Tibial nerve (tissue), 4 donors: ENCODE measurements around the gene BAIAP2.
A peak's percentile ranks its signal among the peaks of the same experiment; 100 is the strongest.

Source experiments
- EP300 ChIP-seq, 2 donors: sonication (generic); formaldehyde crosslinking; IDR thresholded peaks; one replicate each; pipeline ENCODE4 v1.6.1; 2017; ENCODE audit warnings: antibody characterized with exemption in 2 of 2, mild to moderate bottlenecking in 1 of 2
- TF ChIP-seq, protein P1 (sequence below), 5 experiments: fragments of 200-600 bp in 3 of 5; fragments of 450-650 bp in 2 of 5; sonication (generic) in 3 of 5; IDR thresholded peaks; one replicate each; pipeline ENCODE4 v1.5.1; 2016 to 2019; ENCODE audit warnings: antibody characterized with exemption in 5 of 5, mild to moderate bottlenecking in 3 of 5, moderate library complexity in 2 of 5

DNA sequence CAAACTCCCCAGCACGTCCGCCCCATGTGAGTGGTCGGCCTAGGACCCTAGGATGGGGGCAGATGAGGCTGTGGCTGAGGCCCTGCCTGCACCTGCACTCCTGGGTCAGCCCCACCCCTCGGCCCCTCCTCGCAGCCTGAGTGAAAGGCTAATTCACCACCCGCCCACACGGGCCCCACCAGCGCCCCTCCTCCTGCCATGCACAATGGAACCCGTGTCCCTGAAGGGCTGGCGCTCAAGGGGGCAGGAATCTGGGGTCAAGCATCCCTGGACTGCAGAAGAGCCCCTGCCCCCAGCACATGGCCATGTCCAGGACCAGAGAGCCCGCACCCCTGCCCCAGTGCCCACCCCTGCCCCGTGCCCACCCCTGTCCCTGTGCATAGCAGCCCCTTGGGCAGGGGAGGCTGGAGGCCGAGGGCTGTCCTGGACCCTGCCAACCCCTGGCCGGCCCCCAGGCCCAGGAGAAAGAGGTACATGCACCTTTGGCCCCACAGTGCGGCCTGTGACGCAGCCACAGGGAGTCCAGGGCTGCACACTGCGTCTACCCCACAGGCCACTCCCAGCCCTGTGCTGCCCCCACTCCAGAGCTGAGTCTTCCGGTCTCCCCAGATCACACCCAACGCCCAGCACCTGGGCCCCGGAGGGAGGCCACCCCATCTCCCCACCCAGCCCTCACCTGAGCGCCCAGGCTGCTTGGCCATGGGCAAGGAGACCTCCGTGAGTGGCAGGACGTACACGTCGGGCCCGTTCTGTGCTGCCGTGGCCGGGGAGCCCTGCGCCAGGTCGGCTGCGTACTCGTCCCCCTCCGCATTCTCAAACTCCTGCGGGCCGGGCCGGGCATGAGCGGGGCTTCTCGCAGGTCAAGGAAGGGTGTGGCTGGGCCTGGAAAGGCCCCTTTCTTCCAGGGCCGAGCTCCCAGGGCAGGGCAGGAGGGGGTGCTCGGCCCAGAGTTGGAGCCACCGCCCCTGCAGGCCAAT is 95.7 kb downstream of the BAIAP2 start:
- TF ChIP-seq, protein P1, sequence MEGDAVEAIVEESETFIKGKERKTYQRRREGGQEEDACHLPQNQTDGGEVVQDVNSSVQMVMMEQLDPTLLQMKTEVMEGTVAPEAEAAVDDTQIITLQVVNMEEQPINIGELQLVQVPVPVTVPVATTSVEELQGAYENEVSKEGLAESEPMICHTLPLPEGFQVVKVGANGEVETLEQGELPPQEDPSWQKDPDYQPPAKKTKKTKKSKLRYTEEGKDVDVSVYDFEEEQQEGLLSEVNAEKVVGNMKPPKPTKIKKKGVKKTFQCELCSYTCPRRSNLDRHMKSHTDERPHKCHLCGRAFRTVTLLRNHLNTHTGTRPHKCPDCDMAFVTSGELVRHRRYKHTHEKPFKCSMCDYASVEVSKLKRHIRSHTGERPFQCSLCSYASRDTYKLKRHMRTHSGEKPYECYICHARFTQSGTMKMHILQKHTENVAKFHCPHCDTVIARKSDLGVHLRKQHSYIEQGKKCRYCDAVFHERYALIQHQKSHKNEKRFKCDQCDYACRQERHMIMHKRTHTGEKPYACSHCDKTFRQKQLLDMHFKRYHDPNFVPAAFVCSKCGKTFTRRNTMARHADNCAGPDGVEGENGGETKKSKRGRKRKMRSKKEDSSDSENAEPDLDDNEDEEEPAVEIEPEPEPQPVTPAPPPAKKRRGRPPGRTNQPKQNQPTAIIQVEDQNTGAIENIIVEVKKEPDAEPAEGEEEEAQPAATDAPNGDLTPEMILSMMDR (IDR thresholded peaks at IDR 0.05) = no peak
- TF ChIP-seq EP300 (IDR thresholded peaks at IDR 0.05) = peak in 1 of 2 donors; percentile 76
